ENCODE results near the gene BLZF1.
A peak's percentile ranks its signal among the peaks of the same experiment; 100 is the strongest.

BLZF1 gene, protein sequence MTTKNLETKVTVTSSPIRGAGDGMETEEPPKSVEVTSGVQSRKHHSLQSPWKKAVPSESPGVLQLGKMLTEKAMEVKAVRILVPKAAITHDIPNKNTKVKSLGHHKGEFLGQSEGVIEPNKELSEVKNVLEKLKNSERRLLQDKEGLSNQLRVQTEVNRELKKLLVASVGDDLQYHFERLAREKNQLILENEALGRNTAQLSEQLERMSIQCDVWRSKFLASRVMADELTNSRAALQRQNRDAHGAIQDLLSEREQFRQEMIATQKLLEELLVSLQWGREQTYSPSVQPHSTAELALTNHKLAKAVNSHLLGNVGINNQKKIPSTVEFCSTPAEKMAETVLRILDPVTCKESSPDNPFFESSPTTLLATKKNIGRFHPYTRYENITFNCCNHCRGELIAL

DNA sequence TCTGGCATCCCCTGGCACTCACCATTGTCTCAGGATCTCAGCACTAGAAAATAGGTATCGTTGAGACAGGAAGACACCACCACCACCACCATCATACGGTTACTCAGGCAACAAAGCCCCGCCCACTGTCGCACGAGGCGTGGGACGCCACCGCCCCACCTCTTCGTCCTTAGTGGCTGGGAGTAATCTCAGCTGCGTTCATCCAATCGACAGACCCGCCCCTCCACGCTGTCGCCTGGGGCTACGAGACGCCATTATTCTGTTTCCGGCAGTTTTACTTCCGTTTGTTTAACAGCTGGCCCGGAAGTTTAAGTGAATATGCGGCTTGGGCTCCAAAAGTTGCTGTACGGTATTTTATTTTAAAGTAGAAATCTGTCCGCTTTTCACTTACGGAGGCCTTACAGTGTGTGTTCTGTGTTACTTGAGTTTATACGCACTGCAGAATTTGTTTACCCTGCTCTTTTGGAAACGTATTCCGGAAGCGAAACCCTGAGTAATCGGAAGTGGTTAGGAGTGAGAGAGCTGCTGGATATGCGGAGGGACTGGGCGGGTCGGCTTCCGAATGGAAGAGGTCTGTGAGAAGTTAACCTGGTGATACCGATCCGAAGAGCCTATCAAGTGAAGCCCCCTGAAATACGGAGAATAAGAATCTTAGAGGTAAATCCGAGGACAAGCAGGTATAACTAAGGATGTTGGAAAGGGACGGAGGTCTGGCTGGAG is at the start of gene BLZF1, which contains the start of gene NME7:
TSS of gene BLZF1 (plus strand) at position 510 of the 720 bp plus-strand sequence. CDS start 1,328 bp downstream, outside the sequence.
TSS of gene NME7 (minus strand) at position 112 of the 720 bp plus-strand sequence. CDS start at position 25, 87 bp downstream.
- DNase-seq (ENCODE audit: low spot score): peak; percentile 89
- TF ChIP-seq, protein P1, sequence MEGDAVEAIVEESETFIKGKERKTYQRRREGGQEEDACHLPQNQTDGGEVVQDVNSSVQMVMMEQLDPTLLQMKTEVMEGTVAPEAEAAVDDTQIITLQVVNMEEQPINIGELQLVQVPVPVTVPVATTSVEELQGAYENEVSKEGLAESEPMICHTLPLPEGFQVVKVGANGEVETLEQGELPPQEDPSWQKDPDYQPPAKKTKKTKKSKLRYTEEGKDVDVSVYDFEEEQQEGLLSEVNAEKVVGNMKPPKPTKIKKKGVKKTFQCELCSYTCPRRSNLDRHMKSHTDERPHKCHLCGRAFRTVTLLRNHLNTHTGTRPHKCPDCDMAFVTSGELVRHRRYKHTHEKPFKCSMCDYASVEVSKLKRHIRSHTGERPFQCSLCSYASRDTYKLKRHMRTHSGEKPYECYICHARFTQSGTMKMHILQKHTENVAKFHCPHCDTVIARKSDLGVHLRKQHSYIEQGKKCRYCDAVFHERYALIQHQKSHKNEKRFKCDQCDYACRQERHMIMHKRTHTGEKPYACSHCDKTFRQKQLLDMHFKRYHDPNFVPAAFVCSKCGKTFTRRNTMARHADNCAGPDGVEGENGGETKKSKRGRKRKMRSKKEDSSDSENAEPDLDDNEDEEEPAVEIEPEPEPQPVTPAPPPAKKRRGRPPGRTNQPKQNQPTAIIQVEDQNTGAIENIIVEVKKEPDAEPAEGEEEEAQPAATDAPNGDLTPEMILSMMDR (IDR thresholded peaks at IDR 0.05; ENCODE audit: extremely low read depth, missing control alignments): no peak

DNA sequence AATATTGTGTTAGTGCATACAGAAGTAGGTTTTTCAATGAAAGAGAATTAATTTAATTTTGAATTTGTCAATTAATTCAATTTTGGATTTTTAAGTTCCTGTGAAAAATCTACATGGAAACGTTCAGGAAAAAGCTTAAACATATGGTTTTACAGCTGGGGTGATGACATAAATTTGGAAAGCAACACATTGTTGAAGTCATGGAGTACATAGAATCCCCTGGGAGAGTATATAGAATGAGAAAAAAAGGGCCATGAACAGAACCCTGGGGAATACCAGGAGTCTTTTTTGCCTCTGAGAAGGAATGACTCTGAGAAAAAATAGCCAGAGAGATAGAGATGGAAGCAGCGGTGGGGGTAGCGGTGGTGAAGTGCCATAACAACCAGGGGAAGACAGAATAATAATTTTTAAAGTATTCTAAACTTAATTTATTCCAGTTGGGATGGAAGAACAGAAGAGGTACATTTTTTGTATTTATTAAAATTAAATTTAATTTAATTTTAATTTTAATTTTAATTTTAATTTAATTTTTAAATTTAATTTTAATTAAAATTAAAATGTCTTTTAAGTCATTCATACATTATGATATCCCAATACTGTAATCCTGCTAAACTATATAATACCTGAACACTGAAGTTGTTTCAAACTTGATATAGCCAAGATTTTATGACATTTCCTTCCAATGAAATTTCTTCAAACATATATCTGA is 49.3 kb upstream of the BLZF1 start:
- TF ChIP-seq, protein P1 (IDR thresholded peaks at IDR 0.05; ENCODE audit: extremely low read depth, missing control alignments): no peak
- no peak for DNase-seq (ENCODE audit: low spot score)

DNA sequence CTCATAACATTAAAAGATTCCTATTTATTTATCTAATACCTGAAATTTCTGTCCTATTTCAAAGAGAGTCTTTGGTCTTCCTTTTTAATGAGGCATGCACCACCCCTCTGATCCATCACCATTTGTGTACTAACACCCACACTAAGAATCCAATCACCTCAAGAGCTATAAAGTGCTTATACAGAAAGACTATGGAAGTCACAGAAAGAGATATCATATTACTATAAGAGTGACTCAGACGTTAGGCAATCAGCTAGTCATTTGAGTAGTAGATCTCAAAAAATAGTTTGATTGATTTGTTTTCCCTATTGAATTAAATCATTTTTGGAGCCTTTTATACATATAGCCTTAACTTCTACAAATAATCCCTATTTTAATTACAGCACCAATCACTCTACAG is 46.5 kb upstream of the BLZF1 start:
- TF ChIP-seq, protein P1 (IDR thresholded peaks at IDR 0.05; ENCODE audit: extremely low read depth, missing control alignments): no peak
- DNase-seq (ENCODE audit: low spot score): no peak

DNA sequence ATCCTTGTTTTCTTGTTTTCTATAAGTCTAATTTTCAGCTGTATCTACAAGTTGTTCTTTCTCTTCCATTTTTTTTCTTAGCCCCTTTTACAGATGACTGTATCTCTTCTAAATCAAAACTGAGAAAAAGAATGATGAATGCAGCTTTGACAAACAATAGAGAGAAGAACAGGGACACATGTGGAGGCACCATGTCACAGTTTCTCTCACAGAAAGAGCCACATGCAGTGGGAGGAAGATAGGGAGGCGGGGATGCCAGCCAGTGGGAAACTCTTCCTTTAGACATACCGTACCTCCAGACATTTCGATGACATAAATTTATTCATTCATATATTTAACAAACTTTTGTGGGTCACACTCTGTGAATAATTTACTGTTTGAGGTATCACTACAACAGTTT is 45.9 kb upstream of the BLZF1 start:
- TF ChIP-seq, protein P1 (IDR thresholded peaks at IDR 0.05; ENCODE audit: extremely low read depth, missing control alignments): no peak
- DNase-seq (ENCODE audit: low spot score): no peak

DNA sequence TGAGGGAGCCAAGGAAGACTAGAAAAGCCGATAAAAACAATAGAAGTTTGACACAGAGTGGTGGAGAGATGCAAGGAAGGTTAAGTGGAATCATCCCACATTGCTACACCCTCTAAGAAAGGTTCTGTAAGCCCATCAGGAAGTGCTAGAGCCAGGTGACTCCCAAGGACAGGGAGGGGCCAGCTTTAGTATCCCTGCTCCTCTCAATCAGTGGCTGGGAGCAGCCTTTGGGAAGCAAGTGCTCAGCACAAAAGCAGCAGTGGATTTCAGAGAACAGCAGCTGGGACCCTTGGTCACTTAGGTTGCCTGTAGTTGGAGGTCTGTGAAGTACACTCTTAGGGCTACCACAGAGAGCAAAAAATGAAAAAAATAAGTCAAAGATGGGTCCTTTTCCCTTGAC is 42.9 kb upstream of the BLZF1 start:
- DNase-seq (ENCODE audit: low spot score): no peak
- TF ChIP-seq, protein P1 (IDR thresholded peaks at IDR 0.05; ENCODE audit: extremely low read depth, missing control alignments): no peak

DNA sequence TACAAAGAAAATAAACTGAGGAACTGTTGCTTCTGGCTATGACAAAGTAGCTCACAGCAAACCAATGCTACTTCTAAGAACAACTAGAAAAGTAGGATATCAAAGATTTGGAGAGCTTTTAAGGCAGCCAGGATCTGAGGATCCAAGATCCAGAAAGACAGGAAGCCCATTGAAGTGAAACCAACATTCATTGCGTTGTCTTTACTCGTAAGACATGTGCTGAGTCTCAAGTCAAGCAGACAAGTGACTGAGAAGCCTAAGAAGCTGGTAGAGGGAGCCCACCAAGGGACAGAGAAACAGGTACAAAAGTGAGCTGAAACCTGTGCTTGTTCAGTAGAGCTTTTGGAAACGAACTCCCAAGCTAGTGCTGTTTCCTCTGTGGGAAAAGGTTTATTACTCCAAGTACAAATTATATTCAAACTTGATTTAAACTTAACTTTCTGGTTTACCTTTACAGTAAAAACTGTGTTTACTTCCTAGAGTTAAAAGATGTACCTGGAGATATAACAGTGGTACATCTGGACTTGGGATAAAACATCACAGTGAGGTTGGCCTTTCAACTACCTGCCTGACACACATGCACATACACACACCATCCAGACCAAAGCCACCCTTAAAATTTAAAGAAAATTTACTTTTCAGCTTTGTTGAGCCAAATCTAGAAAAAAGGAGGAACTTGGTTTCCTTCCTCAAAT is 41.6 kb upstream of the BLZF1 start:
- DNase-seq (ENCODE audit: low spot score): no peak
- TF ChIP-seq, protein P1 (IDR thresholded peaks at IDR 0.05; ENCODE audit: extremely low read depth, missing control alignments): no peak

All from GM20000 (cell line).